NK-92 (cell line): ENCODE measurements around the gene PAX2.

Source experiments
- DNase-seq: peaks from one replicate; lab custom pipeline; 2025; ENCODE audit not compliant: unreplicated experiment; lab: John Stamatoyannopoulos, UW

PAX2 gene

GRCh38 chr10:100738055-100738827 is 7.1 kb upstream of the PAX2 start:
- no peak for DNase-seq

GRCh38 chr10:100739517-100740368 is 5.6 kb upstream of the PAX2 start:
- DNase-seq = no peak

- no peak for DNase-seq
Observed at GRCh38 chr10:100740476-100741377, 4.7 kb upstream of the PAX2 start.

- DNase-seq = no peak
Observed at GRCh38 chr10:100741378-100742075, 3.9 kb upstream of the PAX2 start.

GRCh38 chr10:100742076-100742771 is 3.2 kb upstream of the PAX2 start:
- DNase-seq = no peak

GRCh38 chr10:100742936-100743335 is 2.4 kb upstream of the PAX2 start:
- DNase-seq = no peak

GRCh38 chr10:100743626-100744135 is 1.7 kb upstream of the PAX2 start:
- no peak for DNase-seq

GRCh38 chr10:100744136-100744986 is 1.0 kb upstream of the PAX2 start:
- no peak for DNase-seq

GRCh38 chr10:100745882-100746783 is 751 bp downstream of the PAX2 start:
- no peak for DNase-seq

GRCh38 chr10:100746784-100747455 is 1.5 kb downstream of the PAX2 start:
- DNase-seq = no peak

GRCh38 chr10:100747456-100748230 is 2.3 kb downstream of the PAX2 start:
- no peak for DNase-seq

GRCh38 chr10:100748231-100749058 is 3.1 kb downstream of the PAX2 start:
- no peak for DNase-seq

- DNase-seq = no peak
Observed at GRCh38 chr10:100749059-100749308, 3.6 kb downstream of the PAX2 start.

GRCh38 chr10:100749309-100750217 is 4.2 kb downstream of the PAX2 start:
- no peak for DNase-seq
